MCF 10A (cell line): Measurements from ENCODE around the gene SPATS2L. TPM values are rescaled to one million over a fixed set of nuclear protein-coding genes. Genes with fewer than 3 reads are reported as not detected.

Experiments
- Bru-seq: library from RNA; stranded (reverse); fragments of 400-500 nt; gene quantifications from one replicate; lab custom pipeline; 2021; lab: Mats Ljungman, UMichigan
- BruChase-seq, 2 experiments: library from RNA; stranded (reverse); fragments of 400-500 nt; gene quantifications; one replicate each; lab custom pipeline; 2021; lab: Mats Ljungman, UMichigan
- BruUV-seq: library from RNA; stranded (reverse); fragments of 400-500 nt; replicated peaks from 2 replicates; lab custom pipeline; 2021; lab: Mats Ljungman, UMichigan
- CTCF ChIA-PET: fragments of 300-600 bp; sonication (Branson Sonifier 250); formaldehyde crosslinking; extraction: SDS; loops from one replicate; lab custom pipeline; 2021; ENCODE audit warnings: antibody characterized with exemption, inconsistent platforms; lab: Yijun Ruan, JAX
- POLR2A ChIA-PET: fragments of 300-600, 350-650 bp; sonication (Branson Sonifier 250); formaldehyde crosslinking; extraction: SDS; loops from one replicate; lab custom pipeline; 2020; ENCODE audit warnings: antibody characterized with exemption, inconsistent platforms; lab: Yijun Ruan, JAX
- DNase-seq: peaks from one replicate; pipeline ENCODE4 v3.0.0-alpha.2; 2018; ENCODE audit not compliant: unreplicated experiment
- H3K27ac Mint-ChIP-seq: one replicate; pipeline ENCODE4 v1.8.0; 2022; ENCODE audit warnings: mild to moderate bottlenecking, low read depth, mixed read lengths; ENCODE audit not compliant: unreplicated experiment
- H3K27me3 Mint-ChIP-seq: one replicate; pipeline ENCODE4 v1.8.0; 2022; ENCODE audit warnings: mixed read lengths; ENCODE audit not compliant: insufficient read depth, unreplicated experiment
- H3K36me3 Mint-ChIP-seq: one replicate; pipeline ENCODE4 v1.8.0; 2022; ENCODE audit warnings: mild to moderate bottlenecking, moderate library complexity, mixed read lengths; ENCODE audit not compliant: insufficient read depth, unreplicated experiment
- H3K4me1 Mint-ChIP-seq: one replicate; pipeline ENCODE4 v1.8.0; 2022; ENCODE audit warnings: mixed read lengths; ENCODE audit not compliant: insufficient read depth, unreplicated experiment
- H3K4me3 Mint-ChIP-seq: one replicate; pipeline ENCODE4 v1.8.0; 2022; ENCODE audit warnings: mild to moderate bottlenecking, moderate library complexity, mixed read lengths; ENCODE audit not compliant: unreplicated experiment
- H3K9me3 Mint-ChIP-seq: one replicate; pipeline ENCODE4 v1.8.0; 2022; ENCODE audit warnings: mixed read lengths; ENCODE audit not compliant: unreplicated experiment
- CTCF ChIP-seq: fragments of 200-600 bp; IDR thresholded peaks from one replicate; pipeline ENCODE4 v1.8.0; 2022; ENCODE audit warnings: antibody characterized with exemption, mild to moderate bottlenecking; ENCODE audit not compliant: unreplicated experiment
- intact Hi-C: fragments of 100-400 bp; cut with micrococcal nuclease; formaldehyde crosslinking; loops from 2 replicates; pipeline ENCODE4 v1.14.1; 2022
- long read RNA-seq: library from polyadenylated mRNA; stranded (forward); transcript quantifications from one replicate; pipeline ENCODE4 v2.0.0, GENCODE V29; 2022
- total RNA-seq: library from RNA; stranded (reverse); gene quantifications from 2 replicates; pipeline ENCODE4 v1.2.3, GENCODE V29; 2022

Gene SPATS2L
- total RNA-seq, result 67.5 and 68.3 TPM in 2 replicates
- Bru-seq, nascent RNA, result percentile 82 among the genes with signal in this experiment
- percentile 64 among the genes with signal in this experiment for BruChase-seq, experiment 1, labeled RNA remaining after a 6-hour chase
- percentile 65 among the genes with signal in this experiment for BruChase-seq, experiment 2, labeled RNA remaining after a 2-hour chase
- long read RNA-seq, transcript SPATS2L-204 (13 exons, 2,463 nt), result major isoform, 83 of 275 reads
- long read RNA-seq, transcript SPATS2L-209 (13 exons, 2,698 nt), result minor isoform, 19 of 275 reads
- long read RNA-seq, transcript SPATS2L-202 (12 exons, 2,119 nt), result minor isoform, 23 of 275 reads
- long read RNA-seq, partial matches to known transcripts, result 17 of 275 reads
- long read RNA-seq, other reads (novel, unspliced or antisense), result 133 of 275 reads

- Mint-ChIP-seq H3K4me1 (peaks cover 45% of the 10 kb centered on the region), H3K9me3 (no peaks in the 10 kb centered on the region), H3K36me3 (peaks cover 1% of the 10 kb centered on the region), H3K27me3 (no peaks in the 10 kb centered on the region), H3K27ac (peak within 1 kb of the TSS; percentile 94), H3K4me3 (peak within 1 kb of the TSS; percentile 99)
- peak; percentile 63 for DNase-seq
- BruUV-seq, result no TSS peak
- CTCF ChIA-PET, result interaction anchor here (0.5 to 3.3 kb wide), 9 partner anchors 16 to 326 kb away, joined by 3 to 17 read pairs (median 3); no protein-coding TSS in a partner anchor
- intact Hi-C loops, result loop anchor here (5.0 kb wide), 4 partner anchors 66 to 176 kb away; no protein-coding TSS in a partner anchor
- POLR2A ChIA-PET, result interaction anchor here (0.7 to 2.3 kb wide), 17 partner anchors 9 to 1865 kb away, joined by 3 to 14 read pairs (median 4); no protein-coding TSS in a partner anchor
- no peak for TF ChIP-seq CTCF
Observed at GRCh38 chr2:200306196-200306930, at the start of gene SPATS2L. TSS of gene SPATS2L (plus strand) at chr2:200306693. CDS start at chr2:200389245, 82,552 bp downstream.

- POLR2A ChIA-PET, result no interaction called here
- CTCF ChIA-PET, result interaction anchor here (1.1 kb wide), 1 partner anchor 51 kb away, joined by 3 read pairs; no protein-coding TSS in a partner anchor
- H3K27me3 Mint-ChIP-seq, result no peaks in the 10 kb centered on the region
- no peak for DNase-seq
- no peaks in the 10 kb centered on the region for H3K9me3 Mint-ChIP-seq
- intact Hi-C loops, result no loop called here
- BruUV-seq, result no TSS peak
- H3K4me1 Mint-ChIP-seq, result peaks cover 10% of the 10 kb centered on the region
- H3K36me3 Mint-ChIP-seq, result no peaks in the 10 kb centered on the region
- H3K4me3 Mint-ChIP-seq, result no peak overlapping the region
- H3K27ac Mint-ChIP-seq, result no peak overlapping the region
- TF ChIP-seq CTCF, result no peak
Observed at GRCh38 chr2:200257570-200257969, 48.9 kb upstream of the SPATS2L start.

GRCh38 chr2:200258081-200258480 lies 48.4 kb upstream of the SPATS2L start:
- ChIA-PET POLR2A (no interaction called here), CTCF (interaction anchor here (0.6 to 1.1 kb wide), 2 partner anchors 51 to 417 kb away, joined by 3 to 4 read pairs; no protein-coding TSS in a partner anchor)
- H3K27ac Mint-ChIP-seq, result no peak overlapping the region
- TF ChIP-seq CTCF, result no peak
- peaks cover 10% of the 10 kb centered on the region for H3K4me1 Mint-ChIP-seq
- DNase-seq, result no peak
- no TSS peak for BruUV-seq
- no peak overlapping the region for H3K4me3 Mint-ChIP-seq
- intact Hi-C loops, result no loop called here
- H3K36me3 Mint-ChIP-seq, result no peaks in the 10 kb centered on the region
- H3K27me3 Mint-ChIP-seq, result no peaks in the 10 kb centered on the region
- no peaks in the 10 kb centered on the region for H3K9me3 Mint-ChIP-seq
